ENCODE results near the gene FRMPD1. TPM values are rescaled to one million over a fixed set of nuclear protein-coding genes. Genes with fewer than 3 reads are reported as not detected.

The FRMPD1 gene
- total RNA-seq, 1 experiment from 2014 or later: not detected

- no peak for DNase-seq (ENCODE audit: low read depth)
These were observed 25.0 kb upstream of the FRMPD1 start for GRCh38 chr9:37625758-37626147.

GRCh38 chr9:37626708-37627292, 24.0 kb upstream of the FRMPD1 start:
- DNase-seq (ENCODE audit: low read depth): no peak

- DNase-seq (ENCODE audit: low read depth): no peak
These were observed 18.3 kb upstream of the FRMPD1 start for GRCh38 chr9:37632479-37632878.

GRCh38 chr9:37635808-37636207, 14.9 kb upstream of the FRMPD1 start:
- DNase-seq (ENCODE audit: low read depth): no peak

GRCh38 chr9:37636511-37637448, 14.0 kb upstream of the FRMPD1 start:
- no peak for DNase-seq (ENCODE audit: low read depth)

- DNase-seq (ENCODE audit: low read depth): no peak
These were observed 11.5 kb upstream of the FRMPD1 start for GRCh38 chr9:37639109-37639762.

- DNase-seq (ENCODE audit: low read depth): no peak
These were observed 10.9 kb upstream of the FRMPD1 start for GRCh38 chr9:37639841-37640240.

GRCh38 chr9:37640246-37640645, 10.5 kb upstream of the FRMPD1 start:
- no peak for DNase-seq (ENCODE audit: low read depth)

GRCh38 chr9:37641331-37641730, 9.4 kb upstream of the FRMPD1 start:
- DNase-seq (ENCODE audit: low read depth): no peak

- no peak for DNase-seq (ENCODE audit: low read depth)
These were observed 7.5 kb upstream of the FRMPD1 start for GRCh38 chr9:37643214-37643613.

GRCh38 chr9:37645903-37646506, 4.7 kb upstream of the FRMPD1 start:
- DNase-seq (ENCODE audit: low read depth): no peak

- no peak for DNase-seq (ENCODE audit: low read depth)
These were observed 368 bp upstream of the FRMPD1 start for GRCh38 chr9:37650299-37650872.

- DNase-seq (ENCODE audit: low read depth): no peak
These were observed 1.5 kb downstream of the FRMPD1 start for GRCh38 chr9:37652261-37652660.

GRCh38 chr9:37653385-37653784, 2.6 kb downstream of the FRMPD1 start:
- no peak for DNase-seq (ENCODE audit: low read depth)

- DNase-seq (ENCODE audit: low read depth): no peak
These were observed 6.2 kb downstream of the FRMPD1 start for GRCh38 chr9:37656936-37657335.

- no peak for DNase-seq (ENCODE audit: low read depth)
These were observed 9.9 kb downstream of the FRMPD1 start for GRCh38 chr9:37660691-37661090.

GRCh38 chr9:37663926-37664325, 13.2 kb downstream of the FRMPD1 start:
- no peak for DNase-seq (ENCODE audit: low read depth)

GRCh38 chr9:37667706-37668105, 17.0 kb downstream of the FRMPD1 start:
- DNase-seq (ENCODE audit: low read depth): no peak

GRCh38 chr9:37668116-37668601, 17.4 kb downstream of the FRMPD1 start:
- no peak for DNase-seq (ENCODE audit: low read depth)

- no peak for DNase-seq (ENCODE audit: low read depth)
These were observed 18.5 kb downstream of the FRMPD1 start for GRCh38 chr9:37669232-37669631.

GRCh38 chr9:37675661-37676060, 24.9 kb downstream of the FRMPD1 start:
- DNase-seq (ENCODE audit: low read depth): no peak
